Measurements from ENCODE around the gene TEAD4.

- TF ChIP-seq CTCF (IDR thresholded peaks at IDR 0.05 in 8 of 11, conservative IDR thresholded peaks at IDR 0.05 in 3 of 11) (no peak), POLR2A (IDR thresholded peaks at IDR 0.05) (no peak)
Observed at GRCh38 chr12:2963760-2964292, 4.6 kb downstream of the TEAD4 start.

All from spleen (tissue), 7 donors.